GM12801 (cell line): ENCODE measurements around the gene GPR45.

Source experiments
- TF ChIP-seq, protein P1 (sequence below): IDR thresholded peaks from one replicate; pipeline ENCODE4 v1.5.1; 2011; ENCODE audit warnings: control low read depth; ENCODE audit not compliant: insufficient read length; ENCODE audit errors: extremely low read depth

The GPR45 gene

DNA sequence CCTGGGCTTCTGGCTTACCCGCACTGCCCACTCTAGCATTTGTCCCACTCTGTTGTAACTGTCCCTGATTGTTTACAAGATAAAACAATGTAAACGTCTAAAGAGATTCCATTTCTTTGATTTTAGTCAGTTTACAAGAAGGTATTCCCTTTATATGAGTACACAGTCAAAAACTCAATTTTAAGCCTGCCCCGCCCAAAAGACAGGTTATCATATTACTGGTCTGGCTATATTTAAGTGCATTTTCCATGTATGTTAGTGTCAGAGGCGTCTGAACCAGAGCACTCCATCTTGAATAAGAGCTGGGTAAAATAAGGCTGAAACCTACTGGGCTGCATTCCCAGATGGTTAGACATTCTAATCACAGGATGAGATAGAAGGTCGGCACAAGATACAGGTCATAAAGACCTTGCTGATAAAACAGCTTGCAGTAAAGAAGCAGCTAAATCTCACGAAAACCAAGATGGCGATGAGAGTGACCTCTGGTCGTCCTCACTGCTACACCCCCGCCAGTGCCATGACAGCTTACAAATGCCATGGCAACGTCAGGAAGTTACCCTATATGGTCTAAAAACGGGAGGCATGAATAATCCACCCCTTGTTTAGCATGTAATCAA, 15.0 kb downstream of the GPR45 start:
- TF ChIP-seq, protein P1, sequence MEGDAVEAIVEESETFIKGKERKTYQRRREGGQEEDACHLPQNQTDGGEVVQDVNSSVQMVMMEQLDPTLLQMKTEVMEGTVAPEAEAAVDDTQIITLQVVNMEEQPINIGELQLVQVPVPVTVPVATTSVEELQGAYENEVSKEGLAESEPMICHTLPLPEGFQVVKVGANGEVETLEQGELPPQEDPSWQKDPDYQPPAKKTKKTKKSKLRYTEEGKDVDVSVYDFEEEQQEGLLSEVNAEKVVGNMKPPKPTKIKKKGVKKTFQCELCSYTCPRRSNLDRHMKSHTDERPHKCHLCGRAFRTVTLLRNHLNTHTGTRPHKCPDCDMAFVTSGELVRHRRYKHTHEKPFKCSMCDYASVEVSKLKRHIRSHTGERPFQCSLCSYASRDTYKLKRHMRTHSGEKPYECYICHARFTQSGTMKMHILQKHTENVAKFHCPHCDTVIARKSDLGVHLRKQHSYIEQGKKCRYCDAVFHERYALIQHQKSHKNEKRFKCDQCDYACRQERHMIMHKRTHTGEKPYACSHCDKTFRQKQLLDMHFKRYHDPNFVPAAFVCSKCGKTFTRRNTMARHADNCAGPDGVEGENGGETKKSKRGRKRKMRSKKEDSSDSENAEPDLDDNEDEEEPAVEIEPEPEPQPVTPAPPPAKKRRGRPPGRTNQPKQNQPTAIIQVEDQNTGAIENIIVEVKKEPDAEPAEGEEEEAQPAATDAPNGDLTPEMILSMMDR: no peak

DNA sequence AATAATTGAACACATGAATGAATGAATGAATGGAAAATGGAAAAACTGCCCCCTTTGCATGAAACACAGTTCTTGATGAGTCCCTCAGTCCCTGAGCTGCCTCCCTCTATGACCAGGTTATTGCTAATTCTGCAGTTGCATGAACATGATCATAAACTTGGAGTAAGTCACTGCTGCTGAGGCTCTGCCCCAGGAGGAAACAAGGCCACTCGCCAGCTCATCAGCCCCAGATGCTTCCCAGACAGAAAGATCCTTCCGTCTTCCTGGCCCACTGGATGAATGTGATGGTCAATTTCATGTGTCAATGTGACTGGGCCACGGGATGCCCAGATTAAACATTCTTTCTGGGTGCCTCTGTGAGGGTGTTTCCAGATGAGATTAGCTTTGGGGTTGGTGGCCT, 16.4 kb downstream of the GPR45 start:
- TF ChIP-seq, protein P1: no peak

DNA sequence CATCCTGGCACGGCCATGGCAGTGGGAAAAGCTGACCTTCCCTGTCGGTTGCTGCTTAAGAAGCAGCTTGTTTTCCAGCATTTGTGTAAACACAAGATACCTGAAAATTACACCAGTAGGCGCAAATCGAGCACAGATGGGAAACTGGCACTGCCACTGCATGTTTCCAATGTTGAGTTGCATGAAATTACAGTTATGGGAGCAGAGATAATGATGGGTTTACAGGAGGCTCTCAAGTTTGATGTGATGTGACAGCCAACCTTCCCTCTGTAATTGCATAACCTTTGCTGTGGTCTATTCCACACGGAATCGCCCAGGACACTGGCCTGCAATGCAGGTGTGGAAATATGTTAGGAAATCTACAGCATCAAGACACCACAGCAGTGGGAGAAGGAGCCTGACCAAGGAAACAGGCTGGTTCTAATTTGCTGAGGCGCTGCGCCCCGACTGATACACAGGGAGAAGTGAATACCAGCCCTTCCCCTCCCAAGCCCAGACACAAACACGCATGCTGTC, 17.4 kb downstream of the GPR45 start:
- TF ChIP-seq, protein P1: no peak

DNA sequence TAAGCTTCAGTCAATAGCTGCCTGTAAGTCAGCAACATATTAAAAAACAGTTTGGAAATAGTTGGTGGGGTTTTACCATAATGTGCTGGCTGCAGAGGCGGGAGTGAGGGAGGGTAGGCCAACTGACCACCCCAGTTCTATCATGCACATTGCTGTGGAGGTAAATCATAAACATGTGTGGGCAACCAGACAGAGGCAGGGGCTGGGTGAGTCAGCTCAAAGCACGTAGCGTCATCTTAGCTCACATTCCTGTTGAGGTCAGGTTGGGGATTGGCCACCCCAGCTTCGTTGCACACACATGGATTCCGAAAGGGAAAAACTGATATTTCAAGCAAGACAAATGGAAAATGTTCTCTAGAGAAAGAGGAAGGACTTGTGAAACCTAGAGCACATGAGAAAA, 19.5 kb downstream of the GPR45 start:
- TF ChIP-seq, protein P1: no peak

DNA sequence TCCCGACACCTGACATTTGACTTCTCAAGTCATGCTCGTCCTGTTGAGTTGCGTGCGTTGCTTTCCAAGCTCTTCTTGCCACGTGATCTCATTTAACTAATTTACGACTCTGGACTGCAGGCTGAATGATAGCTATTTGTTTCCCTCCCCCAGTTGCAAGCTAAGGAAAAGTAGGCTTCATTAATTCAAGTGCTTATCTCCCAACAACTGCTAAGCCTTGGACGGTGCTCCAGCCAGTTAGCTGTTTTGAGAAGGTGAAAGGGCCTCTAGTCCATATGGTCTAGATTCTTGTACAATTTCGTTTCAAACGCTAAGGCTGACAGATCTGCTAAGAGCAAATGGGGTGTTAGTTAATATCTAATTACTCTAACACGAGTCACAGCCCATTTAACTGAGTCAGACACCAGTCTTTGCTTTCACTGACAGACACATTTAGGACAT, 21.1 kb downstream of the GPR45 start:
- TF ChIP-seq, protein P1: no peak

DNA sequence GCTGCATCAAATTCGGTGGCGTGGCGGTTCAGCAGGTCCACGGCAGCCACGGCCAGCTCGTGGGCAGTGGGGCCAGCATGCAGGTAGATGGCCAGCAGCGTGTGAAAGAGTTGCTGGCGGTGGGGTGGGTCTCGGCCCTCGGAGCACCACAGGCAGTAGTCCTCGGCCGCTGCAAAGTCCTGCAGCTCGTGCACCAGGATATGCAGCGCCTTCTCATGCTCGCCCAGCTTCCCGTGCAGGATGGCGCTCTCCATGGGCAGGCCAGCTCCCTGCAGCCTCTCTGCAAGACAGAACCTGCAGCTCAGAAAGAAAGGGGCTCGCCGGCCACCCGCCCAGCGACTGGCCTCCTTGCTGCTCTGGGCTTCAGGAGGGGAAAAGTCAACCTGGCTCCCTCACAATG, 27.9 kb downstream of the GPR45 start:
- TF ChIP-seq, protein P1: no peak

DNA sequence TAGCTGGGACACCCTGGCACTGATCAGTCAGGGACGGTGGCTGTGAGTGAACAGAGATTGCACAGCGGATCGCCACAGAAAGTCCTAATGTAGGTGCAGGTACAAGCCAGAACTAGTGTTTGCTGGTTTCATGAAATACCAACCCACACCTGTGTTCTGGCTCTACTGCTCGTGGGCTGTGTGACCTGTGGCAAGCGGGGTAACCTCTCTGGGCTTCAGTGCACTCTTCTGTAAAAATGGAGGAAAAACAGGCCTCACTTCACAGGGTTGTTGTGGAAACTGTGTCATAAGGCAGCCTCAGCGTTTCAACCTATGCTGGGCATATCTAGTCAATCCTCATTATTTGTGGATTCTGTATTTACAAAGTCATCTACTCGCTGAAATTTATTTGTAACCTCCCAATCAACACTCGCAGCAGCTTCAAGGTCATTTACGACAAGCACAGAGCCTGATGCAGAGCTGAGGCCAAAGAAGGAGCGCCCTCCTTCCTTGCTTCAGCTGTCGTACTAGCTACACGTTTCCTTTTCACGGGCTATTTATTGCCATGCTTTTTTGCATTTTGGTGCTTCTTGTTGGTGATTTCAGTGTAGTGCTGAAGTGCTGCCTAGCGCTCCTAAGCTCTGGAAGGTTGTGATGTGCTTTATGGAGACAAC, 30.0 kb downstream of the GPR45 start:
- TF ChIP-seq, protein P1: no peak
